ENCODE results near the gene ACSL4. TPM values are rescaled to one million over a fixed set of nuclear protein-coding genes. Genes with fewer than 3 reads are reported as not detected.
"Not testable (repeated sequence)": the region's sequence is repeated elsewhere in the genome, so short reads cannot be mapped to it uniquely, and the experiment has no call there.

Gene ACSL4
- total RNA-seq, 1 donor from 2014 or later, result 39.8 TPM

- no peak for DNase-seq (ENCODE audit: extremely low spot score in 2 of 2)
- H3K36me3 ChIP-seq, result no peaks in the 10 kb centered on the region
- no peaks in the 10 kb centered on the region for H3K4me1 ChIP-seq
- H3K27ac ChIP-seq, result no peak overlapping the region
- TF ChIP-seq CTCF (IDR thresholded peaks at IDR 0.05), result no peak
- TF ChIP-seq POLR2A (IDR thresholded peaks at IDR 0.05), result no peak
- no peak for TF ChIP-seq POLR2AphosphoS5 (IDR thresholded peaks at IDR 0.05; ENCODE audit: insufficient read depth in 1 of 2, low read depth in 1 of 2)
- H3K9me3 ChIP-seq, result no peaks in the 10 kb centered on the region
- intact Hi-C loops (cut with DNase I), result no loop called here
- no peaks in the 10 kb centered on the region for H3K27me3 ChIP-seq
- H3K4me3 ChIP-seq, result no peak overlapping the region
These were observed 89.4 kb downstream of the ACSL4 start for GRCh38 chrX:109643687-109644086.

GRCh38 chrX:109638158-109638557 lies 94.9 kb downstream of the ACSL4 start:
- Histone ChIP-seq H3K4me1 (no peaks in the 10 kb centered on the region), H3K27me3 (no peaks in the 10 kb centered on the region), H3K4me3 (no peak overlapping the region), H3K36me3 (no peaks in the 10 kb centered on the region), H3K9me3 (no peaks in the 10 kb centered on the region), H3K27ac (no peak overlapping the region)
- no peak for DNase-seq (ENCODE audit: extremely low spot score in 2 of 2)
- intact Hi-C loops (cut with DNase I), result no loop called here
- TF ChIP-seq POLR2AphosphoS5 (IDR thresholded peaks at IDR 0.05; ENCODE audit: insufficient read depth in 1 of 2, low read depth in 1 of 2), result no peak
- TF ChIP-seq CTCF (IDR thresholded peaks at IDR 0.05), result no peak
- no peak for TF ChIP-seq POLR2A (IDR thresholded peaks at IDR 0.05)

DNA sequence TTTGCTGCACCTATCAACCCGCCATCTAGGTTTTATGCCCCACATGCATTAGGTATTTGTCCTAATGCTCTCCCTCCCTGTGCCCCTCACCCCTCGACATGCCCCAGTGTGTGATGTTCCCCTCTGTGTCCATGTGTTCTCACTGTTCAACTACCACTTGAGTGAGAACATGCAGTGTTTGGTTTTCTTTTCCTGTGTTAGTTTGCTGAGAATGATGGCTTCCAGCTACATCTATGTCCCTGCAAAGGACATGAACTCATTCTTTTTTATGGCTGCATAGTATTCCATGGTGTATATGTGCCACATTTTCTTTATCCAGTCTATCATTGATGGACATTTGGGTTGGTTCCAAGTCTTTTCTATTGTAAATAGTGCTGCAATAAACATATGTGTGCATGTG lies 95.6 kb downstream of the ACSL4 start:
- H3K36me3 ChIP-seq; H3K9me3 ChIP-seq; H3K4me3 ChIP-seq; H3K27me3 ChIP-seq; H3K27ac ChIP-seq; DNase-seq (ENCODE audit: extremely low spot score in 2 of 2); H3K4me1 ChIP-seq; intact Hi-C loops (cut with DNase I): not testable (repeated sequence)

- Histone ChIP-seq H3K27ac (no peak overlapping the region), H3K4me1 (no peaks in the 10 kb centered on the region), H3K36me3 (no peaks in the 10 kb centered on the region), H3K9me3 (no peaks in the 10 kb centered on the region), H3K4me3 (no peak overlapping the region), H3K27me3 (no peaks in the 10 kb centered on the region)
- DNase-seq (ENCODE audit: extremely low spot score in 2 of 2), result no peak
- TF ChIP-seq POLR2AphosphoS5 (IDR thresholded peaks at IDR 0.05; ENCODE audit: insufficient read depth in 1 of 2, low read depth in 1 of 2) (no peak), CTCF (IDR thresholded peaks at IDR 0.05) (no peak), POLR2A (IDR thresholded peaks at IDR 0.05) (no peak)
- intact Hi-C loops (cut with DNase I), result no loop called here
These were observed 97.9 kb downstream of the ACSL4 start for GRCh38 chrX:109635146-109635545.

- Histone ChIP-seq H3K27ac (no peak overlapping the region), H3K36me3 (no peaks in the 10 kb centered on the region), H3K4me3 (no peak overlapping the region), H3K27me3 (no peaks in the 10 kb centered on the region), H3K9me3 (no peaks in the 10 kb centered on the region), H3K4me1 (no peaks in the 10 kb centered on the region)
- DNase-seq (ENCODE audit: extremely low spot score in 2 of 2), result no peak
- TF ChIP-seq POLR2AphosphoS5 (IDR thresholded peaks at IDR 0.05; ENCODE audit: insufficient read depth in 1 of 2, low read depth in 1 of 2), result no peak
- no peak for TF ChIP-seq CTCF (IDR thresholded peaks at IDR 0.05)
- intact Hi-C loops (cut with DNase I), result no loop called here
These were observed 100.1 kb downstream of the ACSL4 start for GRCh38 chrX:109632906-109633504.

Measured in vagina (tissue), 2 donors.